Endometrial microvascular endothelial cells (primary cell): ENCODE data around the gene CCDC171. TPM values are rescaled to one million over a fixed set of nuclear protein-coding genes. Genes with fewer than 3 reads are reported as not detected.
"Not testable (repeated sequence)": the region's sequence is repeated elsewhere in the genome, so short reads cannot be mapped to it uniquely, and the experiment has no call there.

Experiments
- in situ Hi-C: cut with HindIII; loops from 2 replicates; pipeline ENCODE4 v1.10.0; 2017; ENCODE audit warnings: low sequenced_read_pairs, low pct_unique_long_range_greater_than_20kb; ENCODE audit errors: inconsistent ontology term
- total RNA-seq: library from RNA; depleted of rRNA; stranded (reverse); fragments of >200 nt; gene quantifications from one replicate; pipeline ENCODE4 v1.2.3, GENCODE V29; 2015; ENCODE audit errors: inconsistent ontology term

CCDC171 gene
- total RNA-seq, 1 donor from 2014 or later = 0.28 TPM

- in situ Hi-C loops = no loop called here
Measured at GRCh38 chr9:15641291-15641690, 88.4 kb downstream of the CCDC171 start.

GRCh38 chr9:15642369-15642962, 89.6 kb downstream of the CCDC171 start:
- in situ Hi-C loops = no loop called here

- in situ Hi-C loops = no loop called here
Measured at GRCh38 chr9:15670246-15670645, 117.4 kb downstream of the CCDC171 start.

- in situ Hi-C loops = no loop called here
Measured at GRCh38 chr9:15670894-15671293, 118.1 kb downstream of the CCDC171 start.

GRCh38 chr9:15693701-15694100, 140.9 kb downstream of the CCDC171 start:
- in situ Hi-C loops = no loop called here

- in situ Hi-C loops = no loop called here
Measured at GRCh38 chr9:15696979-15697378, 144.1 kb downstream of the CCDC171 start.

- in situ Hi-C loops = no loop called here
Measured at GRCh38 chr9:15697446-15697851, 144.6 kb downstream of the CCDC171 start.

- in situ Hi-C loops = not testable (repeated sequence)
Measured at GRCh38 chr9:15699876-15700559, 147.2 kb downstream of the CCDC171 start.

GRCh38 chr9:15707000-15707399, 154.2 kb downstream of the CCDC171 start:
- in situ Hi-C loops = no loop called here

- in situ Hi-C loops = no loop called here
Measured at GRCh38 chr9:15711531-15711930, 158.7 kb downstream of the CCDC171 start.

GRCh38 chr9:15711931-15712330, 159.1 kb downstream of the CCDC171 start:
- in situ Hi-C loops = no loop called here

GRCh38 chr9:15714746-15715145, 161.9 kb downstream of the CCDC171 start:
- in situ Hi-C loops = no loop called here

GRCh38 chr9:15717290-15717967, 164.6 kb downstream of the CCDC171 start:
- in situ Hi-C loops = no loop called here

- in situ Hi-C loops = no loop called here
Measured at GRCh38 chr9:15718423-15718822, 165.6 kb downstream of the CCDC171 start.

GRCh38 chr9:15720861-15721260, 168.0 kb downstream of the CCDC171 start:
- in situ Hi-C loops = no loop called here

- in situ Hi-C loops = no loop called here
Measured at GRCh38 chr9:15722888-15723287, 170.0 kb downstream of the CCDC171 start.

GRCh38 chr9:15724016-15724415, 171.2 kb downstream of the CCDC171 start:
- in situ Hi-C loops = no loop called here

GRCh38 chr9:15724612-15725011, 171.8 kb downstream of the CCDC171 start:
- in situ Hi-C loops = no loop called here

GRCh38 chr9:15725953-15726352, 173.1 kb downstream of the CCDC171 start:
- in situ Hi-C loops = no loop called here

GRCh38 chr9:15729507-15729906, 176.7 kb downstream of the CCDC171 start:
- in situ Hi-C loops = no loop called here
